ENCODE results near the gene TLCD1.
"Not testable (repeated sequence)": the region's sequence is repeated elsewhere in the genome, so short reads cannot be mapped to it uniquely, and the experiment has no call there.

TLCD1 gene

GRCh38 chr17:28747051-28747691 lies 21.1 kb upstream of the TLCD1 start:
- no peak for FAIRE-seq

DNA sequence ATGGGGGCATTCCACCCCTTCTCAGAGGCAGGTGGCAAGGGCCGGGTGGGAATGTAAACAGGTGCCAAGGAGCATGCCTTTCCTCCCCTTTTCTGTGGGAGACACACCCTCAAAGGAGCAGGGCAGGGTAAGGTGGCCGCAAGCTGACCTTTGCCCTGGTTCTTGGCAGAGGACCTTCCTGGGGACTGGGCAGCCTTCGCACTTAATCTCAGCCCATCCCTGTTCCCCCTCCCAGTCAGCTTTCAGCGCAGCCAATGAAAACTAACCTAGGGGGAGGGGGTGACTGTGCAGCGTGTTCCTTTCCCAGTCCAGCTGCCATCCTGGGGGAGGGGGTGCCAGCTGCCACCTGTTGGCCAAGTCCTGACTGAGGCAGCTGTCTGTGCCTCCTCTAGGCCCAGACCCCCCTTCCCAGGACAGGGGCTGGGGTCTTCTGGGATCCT lies 20.6 kb upstream of the TLCD1 start:
- FAIRE-seq (no peak), DNase-seq (ENCODE audit: low spot score) (no peak)

More at GRCh38 chr17:28747051-28747691, 21.1 kb upstream of the TLCD1 start:
- DNase-seq (ENCODE audit: low spot score) = no peak

- FAIRE-seq (no peak), DNase-seq (ENCODE audit: low spot score) (no peak)
Observed at GRCh38 chr17:28745786-28746411, 19.9 kb upstream of the TLCD1 start.

DNA sequence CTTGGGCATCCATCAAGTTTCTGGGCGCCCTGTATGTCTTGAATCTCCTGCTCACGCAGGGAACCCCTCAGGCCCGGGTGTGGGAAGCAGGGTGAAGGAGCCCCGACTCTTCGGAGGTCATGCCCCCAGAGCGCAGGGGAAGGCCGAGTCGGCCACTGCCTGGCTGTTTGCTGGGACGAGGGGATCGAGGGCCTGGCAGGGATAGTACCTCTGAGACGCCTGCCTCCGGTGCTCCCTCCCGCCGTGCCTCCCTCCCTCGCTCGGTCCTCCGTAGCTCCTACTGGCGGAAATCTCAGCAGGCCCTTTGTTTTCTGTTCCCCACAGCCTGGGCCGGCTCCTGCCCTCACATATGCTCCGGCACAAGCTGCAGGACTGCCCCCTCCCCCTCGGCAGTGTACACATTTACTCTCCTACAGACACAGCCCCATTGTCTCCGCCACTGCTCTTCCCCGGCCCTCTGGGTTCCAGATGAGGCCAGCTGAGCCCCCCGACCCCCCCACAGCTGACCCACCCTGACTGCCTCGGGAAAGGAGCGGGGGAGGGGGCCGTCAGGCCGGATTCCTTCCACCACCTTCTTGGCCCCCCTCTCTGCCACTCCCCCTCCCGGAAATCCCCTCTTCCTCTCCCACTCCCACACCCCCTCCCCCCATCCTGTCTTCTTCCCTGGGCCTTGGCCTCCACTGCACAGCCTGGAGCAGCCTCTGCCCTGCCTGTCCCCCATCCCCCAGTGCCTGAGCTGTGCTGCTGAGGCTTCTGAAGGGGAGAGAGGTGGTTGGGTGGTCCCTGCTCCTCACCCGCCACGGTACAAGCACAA lies 19.1 kb upstream of the TLCD1 start:
- peak; percentile 38 for DNase-seq (ENCODE audit: low spot score)
- FAIRE-seq = no peak

- FAIRE-seq (no peak), DNase-seq (ENCODE audit: low spot score) (peak; percentile 75)
Observed at GRCh38 chr17:28744104-28744971, 18.3 kb upstream of the TLCD1 start.

GRCh38 chr17:28743243-28744103 lies 17.4 kb upstream of the TLCD1 start, which contains the start of gene TRAF4:
TSS of gene TRAF4 (plus strand) at chr17:28744011. CDS start at chr17:28744113, 102 bp downstream.
- FAIRE-seq (no peak), DNase-seq (ENCODE audit: low spot score) (peak; percentile 91)

DNA sequence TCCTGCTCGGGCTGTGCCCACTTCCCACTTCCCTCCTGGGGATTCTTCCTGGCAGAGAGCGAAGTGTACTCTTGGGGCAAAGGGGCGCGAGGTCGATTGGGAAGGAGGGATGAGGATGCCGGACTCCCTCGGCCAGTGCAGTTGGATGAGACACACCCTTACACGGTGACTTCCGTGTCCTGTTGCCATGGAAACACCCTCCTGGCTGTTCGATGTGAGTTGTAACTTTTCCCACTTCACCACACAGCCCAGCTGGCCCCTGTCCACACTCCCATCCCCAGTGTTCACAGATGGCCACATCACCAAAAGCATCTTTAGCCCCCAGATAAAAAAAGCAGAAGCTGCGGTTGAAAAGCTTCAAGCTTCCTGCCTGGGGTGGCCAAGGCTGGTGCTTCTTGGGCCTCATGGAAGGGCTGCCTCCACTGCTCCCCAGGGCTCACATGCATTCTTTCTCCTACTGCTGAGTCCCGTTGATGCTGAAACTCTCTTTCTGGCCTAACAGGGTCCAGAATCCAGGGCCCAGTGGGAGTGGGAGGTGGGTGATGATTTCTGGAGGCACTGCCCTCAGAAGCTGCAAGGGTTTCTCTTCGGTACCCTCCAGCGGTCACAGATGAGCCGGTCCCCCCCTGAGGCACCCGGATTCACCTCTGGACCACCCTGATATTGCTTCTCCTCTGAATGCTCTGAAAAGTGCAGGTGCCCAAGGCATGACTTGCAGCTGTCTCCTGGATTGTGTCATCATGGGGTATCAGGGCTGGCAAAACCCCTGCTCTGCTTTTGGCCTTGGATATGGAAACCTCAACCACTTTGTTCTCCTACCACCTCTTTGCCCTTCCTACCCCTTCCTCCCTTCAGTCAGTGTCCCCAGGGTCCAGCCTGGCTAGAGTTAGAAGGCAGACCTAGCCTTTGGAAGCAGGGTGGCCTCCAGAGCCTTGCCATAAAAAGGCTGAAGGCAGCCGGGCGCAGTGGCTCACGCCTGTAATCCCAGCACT lies 15.6 kb upstream of the TLCD1 start:
- DNase-seq (ENCODE audit: low spot score) (no peak), FAIRE-seq (no peak)

- FAIRE-seq = no peak
- DNase-seq (ENCODE audit: low spot score) = no peak
Observed at GRCh38 chr17:28740406-28741357, 14.6 kb upstream of the TLCD1 start.

DNA sequence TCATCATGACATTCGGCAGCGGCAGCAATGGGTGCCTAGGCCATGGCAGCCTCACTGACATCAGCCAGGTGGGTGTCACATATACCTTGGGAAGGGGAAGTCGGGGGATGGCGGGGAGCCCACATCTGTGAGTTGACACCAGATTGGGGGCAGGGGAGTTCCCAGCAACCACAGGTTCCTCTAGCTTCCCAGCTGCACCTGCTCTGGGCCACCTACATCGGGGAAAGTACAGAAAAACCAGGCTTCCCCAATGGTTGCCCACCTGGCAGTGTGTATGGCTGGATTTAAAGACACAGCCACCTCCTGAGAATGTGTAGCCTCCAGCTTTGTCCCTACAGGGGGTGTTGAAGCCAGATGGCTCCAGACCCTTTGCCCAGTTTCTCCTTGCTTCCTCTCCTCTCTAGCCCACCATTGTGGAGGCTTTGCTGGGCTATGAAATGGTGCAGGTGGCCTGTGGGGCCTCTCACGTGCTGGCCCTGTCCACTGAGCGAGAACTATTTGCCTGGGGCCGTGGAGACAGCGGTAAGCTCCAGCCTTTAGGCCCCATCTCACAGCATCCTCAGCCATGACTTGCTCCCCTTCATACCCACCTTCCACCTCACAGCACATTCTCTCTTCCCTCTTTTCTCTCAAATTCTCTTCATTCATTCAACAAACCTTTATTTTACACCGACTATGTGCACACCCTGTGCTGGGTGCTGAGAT lies 12.8 kb upstream of the TLCD1 start:
- no peak for DNase-seq (ENCODE audit: low spot score)
- no peak for FAIRE-seq

DNA sequence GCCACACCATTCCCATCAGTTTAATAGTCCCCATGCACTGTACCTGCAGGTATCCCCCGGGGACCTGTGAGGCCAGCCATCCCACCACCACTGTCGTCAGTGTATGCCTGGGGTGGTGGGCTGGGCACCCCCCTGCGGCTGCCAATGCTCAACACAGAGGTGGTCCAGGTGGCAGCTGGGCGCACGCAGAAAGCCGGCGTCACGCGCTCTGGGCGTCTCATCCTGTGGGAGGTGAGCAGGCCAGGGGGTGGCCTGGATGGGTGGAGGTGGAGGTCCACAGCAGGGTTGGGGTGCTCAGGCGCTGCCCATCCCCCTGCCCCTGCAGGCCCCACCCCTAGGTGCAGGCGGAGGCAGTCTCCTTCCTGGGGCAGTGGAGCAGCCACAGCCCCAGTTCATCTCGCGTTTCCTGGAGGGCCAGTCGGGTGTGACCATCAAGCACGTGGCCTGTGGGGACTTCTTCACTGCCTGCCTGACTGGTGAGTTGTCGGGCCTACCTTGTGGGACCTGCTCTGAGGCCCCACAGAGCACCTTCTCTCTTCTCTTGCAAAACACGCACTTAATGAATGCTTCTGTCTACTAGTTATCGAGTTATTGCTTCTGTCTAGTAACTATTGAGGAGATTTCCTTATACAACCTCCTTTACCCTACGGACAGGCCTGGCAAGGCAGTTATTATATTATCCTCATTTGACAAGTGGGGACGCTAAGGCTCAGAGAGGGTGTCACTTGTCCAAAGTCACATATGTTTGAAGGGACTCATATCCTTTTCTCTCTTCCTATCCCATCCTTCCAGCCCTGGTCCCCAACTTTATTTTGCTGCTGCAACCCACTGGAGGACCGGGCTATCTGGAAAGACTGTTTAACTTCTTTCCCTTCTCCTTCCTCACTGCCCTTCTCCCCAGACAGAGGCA lies 12.0 kb upstream of the TLCD1 start:
- no peak for FAIRE-seq
- no peak for DNase-seq (ENCODE audit: low spot score)

- FAIRE-seq (no peak), DNase-seq (ENCODE audit: low spot score) (no peak)
Observed at GRCh38 chr17:28737316-28737715, 11.3 kb upstream of the TLCD1 start.

GRCh38 chr17:28735913-28736769 lies 10.1 kb upstream of the TLCD1 start:
- not testable (repeated sequence) for DNase-seq (ENCODE audit: low spot score); FAIRE-seq

- DNase-seq (ENCODE audit: low spot score) (no peak), FAIRE-seq (no peak)
Observed at GRCh38 chr17:28735242-28735722, 9.2 kb upstream of the TLCD1 start.

DNA sequence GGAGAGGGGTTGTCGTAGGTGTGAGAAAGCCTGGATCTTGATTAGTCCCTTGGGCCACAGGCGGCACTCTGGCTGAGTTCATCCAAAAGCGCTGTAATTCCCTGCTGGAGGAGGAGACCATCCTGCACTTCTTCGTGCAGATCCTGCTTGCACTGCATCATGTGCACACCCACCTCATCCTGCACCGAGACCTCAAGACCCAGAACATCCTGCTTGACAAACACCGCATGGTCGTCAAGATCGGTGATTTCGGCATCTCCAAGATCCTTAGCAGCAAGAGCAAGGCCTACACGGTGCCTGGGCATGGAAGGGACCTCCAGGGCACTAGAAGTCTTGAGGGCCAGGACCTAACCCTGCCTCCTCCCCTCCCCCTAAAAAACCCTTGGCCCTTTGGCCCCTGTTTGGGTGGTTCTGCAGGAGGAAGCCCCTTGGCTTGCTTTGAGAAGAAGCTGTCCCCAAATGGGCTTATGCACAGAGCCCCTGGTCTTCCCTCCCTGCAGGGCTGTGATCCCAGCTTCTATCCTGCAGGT lies 8.7 kb upstream of the TLCD1 start:
- no peak for DNase-seq (ENCODE audit: low spot score)
- FAIRE-seq = no peak

DNA sequence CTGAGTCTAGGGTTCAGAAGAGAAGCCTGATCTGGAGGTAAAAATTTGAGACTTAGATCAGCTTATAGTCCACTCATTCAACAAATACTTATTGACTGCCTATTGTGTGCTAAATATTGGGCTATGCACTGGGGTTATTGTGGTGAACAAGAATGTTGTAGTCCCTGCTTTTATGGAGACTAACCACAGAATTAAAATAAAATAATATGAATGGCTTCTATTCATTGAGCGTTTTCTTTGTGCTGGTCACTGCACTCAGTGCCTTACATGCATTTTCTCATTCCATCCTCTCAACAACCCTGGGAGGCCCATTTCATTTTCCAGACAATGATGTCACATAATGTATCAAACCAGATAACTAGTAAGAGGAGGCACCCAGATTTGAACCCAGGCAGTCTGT lies 7.3 kb upstream of the TLCD1 start:
- DNase-seq (ENCODE audit: low spot score) (no peak), FAIRE-seq (no peak)
